ENCODE data around the gene DLG2. TPM values are rescaled to one million over a fixed set of nuclear protein-coding genes. Genes with fewer than 3 reads are reported as not detected.

The DLG2 gene
- total and polyA plus RNA-seq, 2 of the 8 experiments (the other 6 are each of a cell fraction or from before 2014, with no cell fraction given) = 1.7 to 14.3 TPM

DNA sequence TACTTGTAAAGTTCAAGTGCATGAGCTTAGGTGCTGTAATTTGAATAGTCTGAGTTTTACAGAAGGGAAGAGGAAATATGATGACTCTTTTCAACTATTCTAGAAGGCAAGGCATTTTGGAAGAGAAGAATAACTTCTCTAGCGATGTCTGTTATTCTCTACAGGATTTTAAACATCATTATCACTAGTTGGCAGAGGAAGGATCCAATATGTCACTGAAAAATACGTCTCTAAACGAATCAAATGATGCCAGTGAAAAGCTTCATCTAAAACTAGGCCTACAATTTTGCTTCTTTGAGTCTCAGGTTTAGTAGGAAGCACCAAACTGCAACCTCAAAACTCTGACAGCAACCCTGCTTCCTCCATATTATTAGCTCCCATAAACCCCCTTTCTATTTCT, 581.4 kb downstream of the DLG2 start:
- Histone ChIP-seq H3K79me1 (ENCODE audit: low read depth, low read length) (no peaks in the 10 kb centered on the region), H3K23me2 (ENCODE audit: low read depth, low read length) (no peaks in the 10 kb centered on the region; the same call in 1 of the 2 replicates), H2AK5ac (ENCODE audit: low read depth, low read length) (no peak overlapping the region), H2BK20ac (ENCODE audit: low read length) (no peak overlapping the region), H3K9ac (replicated peaks in 1 of 4; ENCODE audit: extremely low read depth in 1 of 4, low read depth in 3 of 4, low read length in 3 of 4) (no peak overlapping the region), H4K91ac (replicated peaks; ENCODE audit: insufficient read length, low read length) (no peak overlapping the region), H4K20me1 (replicated peaks in 1 of 2; ENCODE audit: control insufficient read depth in 1 of 2, insufficient read depth in 2 of 2, low read length in 2 of 2) (no peaks in the 10 kb centered on the region), H3K4me1 (replicated peaks in 1 of 4; ENCODE audit: control insufficient read depth in 3 of 4, insufficient read depth in 4 of 4, low read length in 3 of 4) (no peaks in the 10 kb centered on the region; a peak in 1 of 7 replicates), H3K27me3 (replicated peaks in 1 of 4; ENCODE audit: control insufficient read depth in 3 of 4, extremely low read depth in 1 of 4, insufficient read depth in 3 of 4, low read length in 3 of 4) (no peaks in the 10 kb centered on the region), H2AFZ (ENCODE audit: low read length) (no peak overlapping the region), H3K4me3 (ENCODE audit: extremely low read depth in 1 of 4, insufficient read depth in 2 of 4, low read depth in 3 of 4, low read length in 4 of 4) (no peak overlapping the region), H4K8ac (ENCODE audit: extremely low read depth, insufficient read depth, low read length) (no peak overlapping the region), H3K14ac (ENCODE audit: insufficient read length) (no peak overlapping the region), H3K79me2 (ENCODE audit: control insufficient read depth in 1 of 2, insufficient read depth in 2 of 2, low read length in 2 of 2) (no peaks in the 10 kb centered on the region), H3K27ac (ENCODE audit: low read depth, low read length) (no peak overlapping the region), H2BK15ac (ENCODE audit: low read length) (no peak overlapping the region), H4K5ac (ENCODE audit: insufficient read length, low read depth, low read length) (no peak overlapping the region), H2BK120ac (replicated peaks; ENCODE audit: low read depth, low read length) (no peak overlapping the region), H2BK5ac (ENCODE audit: low read depth, low read length) (no peak overlapping the region), H3K4ac (replicated peaks; ENCODE audit: insufficient read length, low read depth, low read length) (no peak overlapping the region), H3K18ac (ENCODE audit: extremely low read depth, low read length) (no peak overlapping the region), H3K9me3 (ENCODE audit: insufficient read depth in 2 of 2, low read depth in 1 of 2, low read length in 1 of 2) (no peaks in the 10 kb centered on the region), H3K36me3 (ENCODE audit: control insufficient read depth in 2 of 4, insufficient read depth in 4 of 4, low read length in 3 of 4) (no peaks in the 10 kb centered on the region), H3K4me2 (ENCODE audit: insufficient read depth in 1 of 2, low read depth in 2 of 2, low read length in 2 of 2) (no peak overlapping the region), H3K56ac (replicated peaks; ENCODE audit: insufficient read length, low read depth, low read length) (no peak overlapping the region), H2BK12ac (ENCODE audit: low read depth, low read length) (no peak overlapping the region), H3K23ac (ENCODE audit: insufficient read length) (no peak overlapping the region)
- ChIA-PET POLR2A (ENCODE audit: partially characterized antibody) (no interaction called here), CTCF (ENCODE audit: partially characterized antibody) (no interaction called here)
- DNase-seq (ENCODE audit: low read depth in 1 of 2, low spot score in 2 of 2) (no peak), FAIRE-seq (no peak)
- 85% methylated on average over 3 of the region's 3 CpGs; no CpG with 5 or more reads in 1 of the 2 experiments for WGBS, 2 experiments (ENCODE audit: extremely low coverage in 1 of 2, insufficient coverage in 1 of 2, insufficient read length in 1 of 2, insufficient replicate concordance in 2 of 2, low coverage in 1 of 2, low lambda C conversion rate in 2 of 2, missing lambda C conversion rate in 1 of 2)
- no peak for TF ChIP-seq ZNF274 (IDR thresholded peaks at IDR 0.05; ENCODE audit: borderline replicate concordance, extremely low read depth, low read length)
- no peak for TF ChIP-seq ATF2 (IDR thresholded peaks at IDR 0.05; ENCODE audit: low read length)
